IMR-90 (cell line): ENCODE results near the gene NFATC3. TPM values are rescaled to one million over a fixed set of nuclear protein-coding genes. Genes with fewer than 3 reads are reported as not detected.

Source experiments
- ATAC-seq: fragments of 200-7000 bp; cut with Tn5 transposase; 2 replicates; pipeline ENCODE4 v1.9.1; 2020; ENCODE audit warnings: low read depth, mild to moderate bottlenecking, moderate library complexity
- BruUV-seq: library from RNA; stranded (reverse); fragments of 400-500 nt; replicated peaks from 2 replicates; lab custom pipeline; 2021; lab: Mats Ljungman, UMichigan
- CTCF ChIA-PET: fragments of 300-600 bp; formaldehyde crosslinking; extraction: SDS; loops from one replicate; lab custom pipeline; 2021; ENCODE audit warnings: antibody characterized with exemption; lab: Yijun Ruan, JAX
- POLR2A ChIA-PET: fragments of 300-600 bp; sonication (Branson Sonifier 250); formaldehyde crosslinking; loops from one replicate; lab custom pipeline; 2022; ENCODE audit warnings: antibody characterized with exemption; ENCODE audit not compliant: unreplicated experiment; lab: Charles Lee
- DNase-seq: peaks from one replicate; pipeline ENCODE4 v3.0.0; 2013
- H2AFZ ChIP-seq: replicated peaks from 2 replicates; pipeline ENCODE3; 2013; ENCODE audit warnings: low read length, mild to moderate bottlenecking; ENCODE audit not compliant: poor library complexity
- H2AK5ac ChIP-seq: 2 replicates; pipeline ENCODE4 v1.6.1; 2013; ENCODE audit warnings: low read depth, low read length, inconsistent platforms
- H2AK9ac ChIP-seq: replicated peaks from 2 replicates; pipeline ENCODE3; 2013; ENCODE audit warnings: mild to moderate bottlenecking, low read depth, low read length, moderate library complexity; ENCODE audit not compliant: poor library complexity
- H2BK120ac ChIP-seq: 2 replicates; pipeline ENCODE4 v1.6.1; 2013; ENCODE audit warnings: low read depth, low read length, inconsistent platforms
- H2BK15ac ChIP-seq: 3 replicates; pipeline ENCODE4 v1.6.1; 2013; ENCODE audit warnings: low read depth, low read length, inconsistent platforms
- H2BK20ac ChIP-seq: 2 replicates; pipeline ENCODE4 v1.6.1; 2013; ENCODE audit warnings: low read depth, mild to moderate bottlenecking, inconsistent platforms, low read length, moderate library complexity
- H2BK5ac ChIP-seq: 2 replicates; pipeline ENCODE4 v1.6.1; 2013; ENCODE audit warnings: mild to moderate bottlenecking, low read depth, low read length, inconsistent platforms; ENCODE audit not compliant: poor library complexity, severe bottlenecking
- H3K14ac ChIP-seq: replicated peaks from 2 replicates; pipeline ENCODE4 v1.6.1; 2013; ENCODE audit warnings: low read depth, low read length, inconsistent platforms
- H3K18ac ChIP-seq: 2 replicates; pipeline ENCODE4 v1.6.1; 2013; ENCODE audit warnings: low read depth, low read length, control low read depth
- H3K23ac ChIP-seq: 2 replicates; pipeline ENCODE4 v1.6.1; 2013; ENCODE audit warnings: low read depth, low read length, inconsistent platforms
- H3K27ac ChIP-seq: 2 replicates; pipeline ENCODE4 v1.5.1; 2013; ENCODE audit warnings: mild to moderate bottlenecking, control low read depth, low read length; ENCODE audit not compliant: insufficient read depth
- H3K27me3 ChIP-seq: 2 replicates; pipeline ENCODE4 v1.6.1; 2013; ENCODE audit warnings: low read length; ENCODE audit not compliant: control insufficient read depth, insufficient read depth
- H3K36me3 ChIP-seq: 2 replicates; pipeline ENCODE4 v1.6.1; 2013; ENCODE audit warnings: low read length, mixed read lengths; ENCODE audit not compliant: control insufficient read depth, insufficient read depth
- H3K4ac ChIP-seq: 2 replicates; pipeline ENCODE4 v1.6.1; 2013; ENCODE audit warnings: low read depth, low read length, inconsistent platforms
- H3K4me1 ChIP-seq: 2 replicates; pipeline ENCODE4 v1.6.1; 2013; ENCODE audit warnings: low read length, mixed read lengths; ENCODE audit not compliant: control insufficient read depth, insufficient read depth
- H3K4me2 ChIP-seq: 2 replicates; pipeline ENCODE4 v1.6.1; 2013; ENCODE audit warnings: low read depth, mild to moderate bottlenecking, control low read depth, low read length, moderate library complexity
- H3K4me3 ChIP-seq: 2 replicates; pipeline ENCODE4 v1.5.1; 2013; ENCODE audit warnings: low read depth, mild to moderate bottlenecking, control low read depth, low read length, moderate library complexity; ENCODE audit not compliant: insufficient read depth
- H3K56ac ChIP-seq: 2 replicates; pipeline ENCODE4 v1.6.1; 2013; ENCODE audit warnings: low read length, inconsistent platforms; ENCODE audit not compliant: insufficient read depth; ENCODE audit errors: extremely low read depth
- H3K79me1 ChIP-seq, 2 experiments: 2 replicates each; pipeline ENCODE4 v1.6.1; 2013; ENCODE audit warnings: low read length in 2 of 2, inconsistent platforms in 1 of 2, low read depth in 1 of 2
- H3K9ac ChIP-seq: 2 replicates; pipeline ENCODE4 v1.6.1; 2013; ENCODE audit warnings: low read depth, low read length, control low read depth
- H3K9me1 ChIP-seq: 2 replicates; pipeline ENCODE4 v1.6.1; 2013; ENCODE audit warnings: low read length, inconsistent platforms; ENCODE audit not compliant: insufficient read depth
- H3K9me3 ChIP-seq: 2 replicates; pipeline ENCODE4 v1.6.1; 2013; ENCODE audit warnings: low read length; ENCODE audit not compliant: control insufficient read depth, insufficient read depth
- H4K20me1 ChIP-seq: 2 replicates; pipeline ENCODE4 v1.6.1; 2013; ENCODE audit warnings: low read length, inconsistent platforms; ENCODE audit not compliant: insufficient read depth
- H4K5ac ChIP-seq: 2 replicates; pipeline ENCODE4 v1.6.1; 2013; ENCODE audit warnings: mild to moderate bottlenecking, low read depth, low read length, control low read depth
- H4K8ac ChIP-seq, 2 experiments: 2 replicates each; pipeline ENCODE4 v1.6.1; 2013; ENCODE audit warnings: low read depth in 2 of 2, low read length in 2 of 2, control low read depth in 1 of 2, inconsistent platforms in 1 of 2
- H4K91ac ChIP-seq: 2 replicates; pipeline ENCODE4 v1.6.1; 2013; ENCODE audit warnings: low read depth, low read length, inconsistent platforms; ENCODE audit not compliant: insufficient read depth
- BHLHE40 ChIP-seq: fragments of 150-350 bp; IDR thresholded peaks from 2 replicates; pipeline ENCODE4 v1.6.1; 2016; ENCODE audit warnings: mild to moderate bottlenecking, low read depth, low read length
- CEBPB ChIP-seq: IDR thresholded peaks from 2 replicates; pipeline ENCODE4 v1.6.1; 2012; ENCODE audit warnings: low read depth, low read length, improper control_type of control experiment
- CHD1 ChIP-seq: IDR thresholded peaks from 2 replicates; pipeline ENCODE4 v1.6.1; 2012; ENCODE audit warnings: low read depth, low read length, improper control_type of control experiment
- CTCF ChIP-seq: conservative IDR thresholded peaks from 2 replicates; pipeline ENCODE4 v1.5.1; 2012; ENCODE audit warnings: mild to moderate bottlenecking, low read depth, low read length, improper control_type of control experiment
- ELK1 ChIP-seq: fragments of 150-350 bp; IDR thresholded peaks from 2 replicates; pipeline ENCODE4 v1.6.1; 2016; ENCODE audit warnings: low read depth, mild to moderate bottlenecking, low read length, moderate library complexity, borderline replicate concordance
- FOS ChIP-seq: fragments of 150-350 bp; IDR thresholded peaks from 2 replicates; pipeline ENCODE4 v1.6.1; 2016; ENCODE audit warnings: low read depth, low read length
- MAFK ChIP-seq: IDR thresholded peaks from 2 replicates; pipeline ENCODE4 v1.6.1; 2012; ENCODE audit warnings: low read depth, low read length, improper control_type of control experiment
- MAZ ChIP-seq: IDR thresholded peaks from 2 replicates; pipeline ENCODE4 v1.6.1; 2012; ENCODE audit warnings: low read depth, mild to moderate bottlenecking, low read length, improper control_type of control experiment, moderate library complexity, borderline replicate concordance
- MXI1 ChIP-seq: IDR thresholded peaks from 2 replicates; pipeline ENCODE4 v1.6.1; 2012; ENCODE audit warnings: low read depth, mild to moderate bottlenecking, low read length, moderate library complexity, borderline replicate concordance
- NFE2L2 ChIP-seq: fragments of 150-350 bp; IDR thresholded peaks from 2 replicates; pipeline ENCODE4 v1.6.1; 2016; ENCODE audit warnings: low read depth, mild to moderate bottlenecking, low read length
- POLR2A ChIP-seq: IDR thresholded peaks from 2 replicates; pipeline ENCODE4 v1.6.1; 2012; ENCODE audit warnings: mild to moderate bottlenecking, low read depth, low read length
- RAD21 ChIP-seq: IDR thresholded peaks from 2 replicates; pipeline ENCODE4 v1.6.1; 2012; ENCODE audit warnings: low read length, improper control_type of control experiment
- RCOR1 ChIP-seq: IDR thresholded peaks from 2 replicates; pipeline ENCODE4 v1.6.1; 2012; ENCODE audit warnings: mild to moderate bottlenecking, low read length, improper control_type of control experiment; ENCODE audit not compliant: insufficient replicate concordance
- RFX5 ChIP-seq: IDR thresholded peaks from 2 replicates; pipeline ENCODE4 v1.8.0; 2012; ENCODE audit warnings: low read depth, mild to moderate bottlenecking, low read length, moderate library complexity
- SMC3 ChIP-seq: fragments of 150-350 bp; IDR thresholded peaks from 2 replicates; pipeline ENCODE4 v1.6.1; 2016; ENCODE audit warnings: low read depth, mild to moderate bottlenecking, antibody characterized with exemption, low read length, moderate library complexity
- USF2 ChIP-seq: fragments of 150-350 bp; IDR thresholded peaks from 2 replicates; pipeline ENCODE4 v1.6.1; 2017; ENCODE audit warnings: mild to moderate bottlenecking, antibody characterized with exemption, low read length, low read depth
- WGBS, 2 experiments: methylation state at CpG; one replicate each; pipeline versions ENCODE4 v1.1.5 to v1.1.7; 2013; ENCODE audit warnings: missing lambda C conversion rate in 2 of 2; ENCODE audit not compliant: insufficient read length in 1 of 2; ENCODE audit errors: extremely low coverage in 2 of 2; 5-methylcytosine and 5-hydroxymethylcytosine counted together
- dilution Hi-C: fragments of 300-500 bp; cut with HindIII; formaldehyde crosslinking; loops from one replicate; pipeline ENCODE4 v1.14.3; 2018; ENCODE audit warnings: low sequenced_read_pairs; ENCODE audit not compliant: unreplicated experiment
- in situ Hi-C: fragments of 300-500 bp; cut with MboI; formaldehyde crosslinking; loops from 3 replicates; pipeline ENCODE4 v1.14.3; 2019; ENCODE audit warnings: low sequenced_read_pairs, inconsistent platforms, mixed read lengths
- intact Hi-C: fragments of 100-400 bp; cut with micrococcal nuclease; formaldehyde crosslinking; loops from 2 replicates; pipeline ENCODE4 v1.10.0; 2022
- polyA plus RNA-seq, 3 experiments: library from polyadenylated mRNA; depleted of rRNA; stranded (reverse); fragments of >200 nt; gene quantifications; 2 replicates each; pipeline ENCODE4 v1.2.3, GENCODE V29; 2012; ENCODE audit warnings: low replicate concordance in 1 of 3
- total RNA-seq: library from RNA; depleted of rRNA; stranded (reverse); fragments of >200 nt; gene quantifications from 2 replicates; pipeline ENCODE4 v1.2.3, GENCODE V29; 2012

NFATC3 gene
- total and polyA plus RNA-seq, 2 of the 4 experiments (the other 2 are of a cell fraction) = 6.3 to 21.5 TPM

GRCh38 chr16:68215302-68215701, 130.1 kb downstream of the NFATC3 start:
- no peaks in the 10 kb centered on the region for H3K27me3 ChIP-seq
- BruUV-seq = no TSS peak
- no peak overlapping the region for H3K56ac ChIP-seq

More at GRCh38 chr16:68215302-68215701, 130.1 kb downstream of the NFATC3 start:
- Histone ChIP-seq H2AK9ac (no peak overlapping the region), H3K4ac (no peak overlapping the region), H4K5ac (no peak overlapping the region), H3K4me3 (no peak overlapping the region), H3K9me3 (no peaks in the 10 kb centered on the region), H2BK20ac (no peak overlapping the region), H3K4me2 (no peak overlapping the region), H3K18ac (no peak overlapping the region), H2BK120ac (no peak overlapping the region), H3K9me1 (peaks cover 5% of the 10 kb centered on the region), H3K36me3 (peaks cover 2% of the 10 kb centered on the region; the same call in 1 of the 2 replicates), H3K9ac (no peak overlapping the region), H4K8ac (no peak overlapping the region), H2AFZ (no peak overlapping the region), H4K20me1 (no peaks in the 10 kb centered on the region), H3K27ac (no peak overlapping the region), H2BK5ac (no peak overlapping the region), H4K91ac (no peak overlapping the region), H3K79me1 (peaks cover 3% of the 10 kb centered on the region in 2 experiments; a peak in 2 of 4 replicates), H3K14ac (no peak overlapping the region), H3K23ac (no peak overlapping the region), H3K4me1 (no peaks in the 10 kb centered on the region), H2AK5ac (no peak overlapping the region), H2BK15ac (no peak overlapping the region)
- WGBS, 2 experiments = 100% methylated on average over 1 of the region's 1 CpG; no CpG with 5 or more reads in 1 of the 2 experiments
- ChIA-PET POLR2A (no interaction called here), CTCF (no interaction called here)
- TF ChIP-seq CHD1 = no peak
- no peak for TF ChIP-seq ELK1
- TF ChIP-seq MAFK = no peak
- TF ChIP-seq BHLHE40 = no peak
- TF ChIP-seq RAD21 = no peak
- TF ChIP-seq SMC3 = no peak
- no peak for TF ChIP-seq RFX5
- no peak for TF ChIP-seq USF2
- TF ChIP-seq MAZ = no peak
- TF ChIP-seq NFE2L2 = no peak
- no peak for TF ChIP-seq MXI1
- TF ChIP-seq POLR2A = no peak
- no peak for TF ChIP-seq RCOR1
- TF ChIP-seq FOS = no peak
- no peak for TF ChIP-seq CTCF
- TF ChIP-seq CEBPB = no peak
- in situ Hi-C loops = no loop called here
- dilution Hi-C loops = no loop called here
- intact Hi-C loops = no loop called here
- no peak for ATAC-seq
- DNase-seq = no peak
